ENCODE measurements around the gene SESN3.

DNA sequence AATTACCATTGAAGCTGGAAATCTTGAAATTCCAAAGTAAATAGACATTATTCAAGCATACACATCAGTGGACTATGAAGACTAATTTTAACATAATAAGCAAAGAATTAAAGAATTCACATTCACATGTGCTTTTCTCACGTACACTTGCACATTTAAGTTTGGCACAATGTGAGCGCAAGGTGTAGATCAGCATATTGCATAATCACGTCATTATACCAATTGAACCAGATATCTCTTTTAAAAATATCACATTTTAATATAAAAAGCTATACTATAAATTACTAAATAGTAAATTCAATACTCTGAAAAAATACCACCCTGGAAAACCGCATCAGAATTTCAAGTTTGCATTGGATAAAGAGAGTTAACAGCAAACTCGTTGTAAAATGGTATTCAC is 60.7 kb downstream of the SESN3 start:
- TF ChIP-seq POLR2AphosphoS5 (IDR thresholded peaks at IDR 0.05; ENCODE audit: low read depth, low read length) (no peak), POLR2A (IDR thresholded peaks at IDR 0.05; ENCODE audit: low read depth, low read length) (no peak), SPI1 (IDR thresholded peaks at IDR 0.05; ENCODE audit: low read depth, low read length) (no peak), TAF1 (IDR thresholded peaks at IDR 0.05; ENCODE audit: low read depth, low read length) (no peak), POU2F2 (IDR thresholded peaks at IDR 0.05; ENCODE audit: low read depth, low read length) (no peak), PAX5 (IDR thresholded peaks at IDR 0.05; ENCODE audit: insufficient read depth, low read length, severe bottlenecking) (no peak)

All from GM12891 (cell line).